ENCODE data around the gene TBCD.

GRCh38 chr17:82980632-82981031 is 228.8 kb downstream of the TBCD start:
- no peak for TF ChIP-seq SMAD3 (CRISPR knock-in tag; IDR thresholded peaks at IDR 0.05; ENCODE audit: borderline replicate concordance)
- no peak for TF ChIP-seq FOXP4 (CRISPR knock-in tag; IDR thresholded peaks at IDR 0.05)
- no peak for TF ChIP-seq SP1 (CRISPR knock-in tag; conservative IDR thresholded peaks at IDR 0.05)
- no peak for TF ChIP-seq CTCF (IDR thresholded peaks at IDR 0.05)
- TF ChIP-seq ZNF232 (CRISPR knock-in tag; IDR thresholded peaks at IDR 0.05), result no peak
- no peak for TF ChIP-seq FOXJ3 (CRISPR knock-in tag; IDR thresholded peaks at IDR 0.05; ENCODE audit: borderline replicate concordance)
- TF ChIP-seq ZBTB21 (CRISPR knock-in tag; IDR thresholded peaks at IDR 0.05; ENCODE audit: borderline replicate concordance), result no peak
- no peak for TF ChIP-seq ATF2 (CRISPR knock-in tag; IDR thresholded peaks at IDR 0.05; ENCODE audit: borderline replicate concordance, low read depth)
- TF ChIP-seq E2F5 (CRISPR knock-in tag; IDR thresholded peaks at IDR 0.05), result no peak
